SU-DHL-6 (cell line): ENCODE measurements around the gene GARS1.

Source experiments
- EZH2phosphoT487 ChIP-seq: fragments of 200-600 bp; sonication (generic), shearing (Covaris generic); conservative IDR thresholded peaks from 2 replicates; pipeline ENCODE4 v1.6.1; 2018; ENCODE audit warnings: mild to moderate bottlenecking, antibody characterized with exemption, low read length, moderate library complexity, mixed read lengths
- TF ChIP-seq, protein P1 (sequence below): fragments of 200-600 bp; sonication (generic); IDR thresholded peaks from one replicate; pipeline ENCODE4 v1.5.1; 2017; ENCODE audit warnings: antibody characterized with exemption, mild to moderate bottlenecking, low read length, moderate library complexity; ENCODE audit not compliant: insufficient read depth, poor library complexity, severe bottlenecking

- TF ChIP-seq EZH2phosphoT487, result no peak
- TF ChIP-seq, protein P1, sequence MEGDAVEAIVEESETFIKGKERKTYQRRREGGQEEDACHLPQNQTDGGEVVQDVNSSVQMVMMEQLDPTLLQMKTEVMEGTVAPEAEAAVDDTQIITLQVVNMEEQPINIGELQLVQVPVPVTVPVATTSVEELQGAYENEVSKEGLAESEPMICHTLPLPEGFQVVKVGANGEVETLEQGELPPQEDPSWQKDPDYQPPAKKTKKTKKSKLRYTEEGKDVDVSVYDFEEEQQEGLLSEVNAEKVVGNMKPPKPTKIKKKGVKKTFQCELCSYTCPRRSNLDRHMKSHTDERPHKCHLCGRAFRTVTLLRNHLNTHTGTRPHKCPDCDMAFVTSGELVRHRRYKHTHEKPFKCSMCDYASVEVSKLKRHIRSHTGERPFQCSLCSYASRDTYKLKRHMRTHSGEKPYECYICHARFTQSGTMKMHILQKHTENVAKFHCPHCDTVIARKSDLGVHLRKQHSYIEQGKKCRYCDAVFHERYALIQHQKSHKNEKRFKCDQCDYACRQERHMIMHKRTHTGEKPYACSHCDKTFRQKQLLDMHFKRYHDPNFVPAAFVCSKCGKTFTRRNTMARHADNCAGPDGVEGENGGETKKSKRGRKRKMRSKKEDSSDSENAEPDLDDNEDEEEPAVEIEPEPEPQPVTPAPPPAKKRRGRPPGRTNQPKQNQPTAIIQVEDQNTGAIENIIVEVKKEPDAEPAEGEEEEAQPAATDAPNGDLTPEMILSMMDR, result no peak
These were observed 73.4 kb downstream of the GARS1 start for GRCh38 chr7:30668102-30668501.
